H1 (cell line): Measurements from ENCODE around the gene SMARCC2. TPM values are rescaled to one million over a fixed set of nuclear protein-coding genes. Genes with fewer than 3 reads are reported as not detected.

Source experiments
- CTCF ChIA-PET: fragments of 300-600 bp; sonication (Branson Sonifier 250); formaldehyde crosslinking; loops from one replicate; lab custom pipeline; 2021; ENCODE audit not compliant: partially characterized antibody; lab: Charles Lee
- POLR2A ChIA-PET: fragments of 300-600 bp; sonication (Branson Sonifier 250); formaldehyde crosslinking; loops from one replicate; lab custom pipeline; 2021; ENCODE audit warnings: inconsistent platforms; ENCODE audit not compliant: partially characterized antibody; lab: Charles Lee
- DNase-seq, 2 experiments: peaks; one replicate each; pipeline versions ENCODE4 v3.0.0 to v3.0.0-alpha.2; 2010 to 2022; ENCODE audit warnings: low spot score in 2 of 2, low read depth in 1 of 2, mixed read lengths in 1 of 2
- FAIRE-seq: peaks from 2 replicates; lab custom pipeline; 2011; peaks lifted over from hg19 to GRCh38; lab: Jason Lieb, UNC
- H2AFZ ChIP-seq: 2 replicates; pipeline ENCODE4 v1.8.1; 2012; ENCODE audit warnings: low read length, inconsistent platforms
- H2AK5ac ChIP-seq: 2 replicates; pipeline ENCODE4 v1.6.1; 2013; ENCODE audit warnings: low read depth, low read length
- H2BK120ac ChIP-seq: replicated peaks from 2 replicates; pipeline ENCODE3; 2013; ENCODE audit warnings: low read depth, low read length, inconsistent platforms
- H2BK12ac ChIP-seq: 2 replicates; pipeline ENCODE4 v1.6.1; 2013; ENCODE audit warnings: low read depth, low read length
- H2BK15ac ChIP-seq: 2 replicates; pipeline ENCODE4 v1.6.1; 2013; ENCODE audit warnings: low read length
- H2BK20ac ChIP-seq: 2 replicates; pipeline ENCODE4 v1.6.1; 2013; ENCODE audit warnings: low read length
- H2BK5ac ChIP-seq: 2 replicates; pipeline ENCODE4 v1.6.1; 2013; ENCODE audit warnings: low read depth, low read length
- H3K14ac ChIP-seq: 2 replicates; pipeline ENCODE4 v1.6.1; 2013; ENCODE audit warnings: inconsistent platforms; ENCODE audit not compliant: insufficient read length
- H3K18ac ChIP-seq: 2 replicates; pipeline ENCODE4 v1.6.1; 2013; ENCODE audit warnings: low read length; ENCODE audit errors: extremely low read depth
- H3K23ac ChIP-seq: 2 replicates; pipeline ENCODE4 v1.6.1; 2013; ENCODE audit warnings: inconsistent platforms; ENCODE audit not compliant: insufficient read length
- H3K23me2 ChIP-seq: 2 replicates; pipeline ENCODE4 v1.6.1; 2013; ENCODE audit warnings: low read depth, low read length
- H3K27ac ChIP-seq: 2 replicates; pipeline ENCODE4 v1.6.1; 2011; ENCODE audit warnings: low read depth, low read length, inconsistent platforms
- H3K27me3 ChIP-seq, 4 experiments: replicated peaks in 1 of 4; 1 replicate in 1 of 4; 2 replicates in 3 of 4; pipeline versions ENCODE4 v1.6.1 to v1.8.1; 2011 to 2013; ENCODE audit warnings: low read length in 3 of 4, mild to moderate bottlenecking in 3 of 4, inconsistent platforms in 2 of 4, mixed read lengths in 2 of 4, moderate library complexity in 1 of 4; ENCODE audit not compliant: control insufficient read depth in 3 of 4, insufficient read depth in 3 of 4; ENCODE audit errors: extremely low read depth in 1 of 4
- H3K36me3 ChIP-seq, 4 experiments: 2 replicates each; pipeline versions ENCODE4 v1.6.1 to v1.8.1; 2011 to 2013; ENCODE audit warnings: mild to moderate bottlenecking in 4 of 4, low read length in 3 of 4, moderate library complexity in 2 of 4, control low read depth in 1 of 4, inconsistent platforms in 1 of 4; ENCODE audit not compliant: insufficient read depth in 4 of 4, control insufficient read depth in 2 of 4
- H3K4ac ChIP-seq: replicated peaks from 2 replicates; pipeline ENCODE3; 2013; ENCODE audit warnings: low read length, low read depth, mixed read lengths, inconsistent platforms; ENCODE audit not compliant: insufficient read length
- H3K4me1 ChIP-seq, 4 experiments: replicated peaks in 1 of 4; 1 replicate in 1 of 4; 2 replicates in 3 of 4; pipeline versions ENCODE4 v1.6.1 to v1.8.1; 2011 to 2013; ENCODE audit warnings: low read length in 3 of 4, inconsistent platforms in 2 of 4, mixed read lengths in 1 of 4; ENCODE audit not compliant: insufficient read depth in 4 of 4, control insufficient read depth in 3 of 4
- H3K4me2 ChIP-seq, 2 experiments: 2 replicates each; pipeline versions ENCODE4 v1.6.1 to v1.8.1; 2011 to 2013; ENCODE audit warnings: low read depth in 2 of 2, low read length in 2 of 2, control low read depth in 1 of 2, inconsistent platforms in 1 of 2, mild to moderate bottlenecking in 1 of 2; ENCODE audit not compliant: insufficient read depth in 1 of 2
- H3K4me3 ChIP-seq, 4 experiments: fragments of 200-600, 300-600 bp in 1 of 4; sonication (generic), shearing (Covaris generic), sonication (Bioruptor Twin) in 1 of 4; 2 replicates each; pipeline versions ENCODE4 v1.5.1 to v1.8.1; 2011 to 2016; ENCODE audit warnings: low read length in 4 of 4, low read depth in 3 of 4, control low read depth in 2 of 4, inconsistent platforms in 2 of 4, mild to moderate bottlenecking in 2 of 4, mixed read lengths in 1 of 4, moderate library complexity in 1 of 4; ENCODE audit not compliant: insufficient read depth in 2 of 4; ENCODE audit errors: extremely low read depth in 1 of 4
- H3K56ac ChIP-seq: replicated peaks from 2 replicates; pipeline ENCODE3; 2013; ENCODE audit warnings: low read depth, mild to moderate bottlenecking, mixed read lengths, low read length, inconsistent platforms; ENCODE audit not compliant: insufficient read length
- H3K79me1 ChIP-seq: 2 replicates; pipeline ENCODE4 v1.6.1; 2013; ENCODE audit warnings: low read depth, low read length, control low read depth
- H3K79me2 ChIP-seq, 2 experiments: 2 replicates each; pipeline versions ENCODE4 v1.6.1 to v1.8.1; 2012 to 2013; ENCODE audit warnings: low read length in 2 of 2, mild to moderate bottlenecking in 2 of 2, inconsistent platforms in 1 of 2; ENCODE audit not compliant: insufficient read depth in 2 of 2, control insufficient read depth in 1 of 2
- H3K9ac ChIP-seq, 4 experiments: replicated peaks in 1 of 4; 1 replicate in 1 of 4; 2 replicates in 3 of 4; pipeline versions ENCODE4 v1.6.1 to v1.8.1; 2011 to 2013; ENCODE audit warnings: low read depth in 3 of 4, low read length in 3 of 4, control low read depth in 2 of 4, mild to moderate bottlenecking in 2 of 4, moderate library complexity in 2 of 4, inconsistent platforms in 1 of 4; ENCODE audit errors: extremely low read depth in 1 of 4
- H3K9me3 ChIP-seq, 2 experiments: 2 replicates each; pipeline versions ENCODE4 v1.6.1 to v1.8.1; 2012 to 2013; ENCODE audit warnings: mild to moderate bottlenecking in 2 of 2, moderate library complexity in 2 of 2, control low read depth in 1 of 2, inconsistent platforms in 1 of 2, low read depth in 1 of 2, low read length in 1 of 2, mixed read lengths in 1 of 2; ENCODE audit not compliant: insufficient read depth in 2 of 2
- H4K20me1 ChIP-seq, 2 experiments: replicated peaks in 1 of 2; 2 replicates each; pipeline versions ENCODE3 to v1.8.1; 2011 to 2013; ENCODE audit warnings: inconsistent platforms in 2 of 2, low read length in 2 of 2, mild to moderate bottlenecking in 1 of 2; ENCODE audit not compliant: insufficient read depth in 2 of 2, control insufficient read depth in 1 of 2
- H4K5ac ChIP-seq: 2 replicates; pipeline ENCODE4 v1.6.1; 2013; ENCODE audit warnings: low read length, low read depth, mixed read lengths, inconsistent platforms; ENCODE audit not compliant: insufficient read length
- H4K8ac ChIP-seq: 2 replicates; pipeline ENCODE4 v1.8.0; 2013; ENCODE audit warnings: mild to moderate bottlenecking, moderate library complexity, low read length, inconsistent platforms; ENCODE audit not compliant: insufficient read depth; ENCODE audit errors: extremely low read depth
- H4K91ac ChIP-seq: replicated peaks from 2 replicates; pipeline ENCODE3; 2013; ENCODE audit warnings: low read length, mixed read lengths, inconsistent platforms; ENCODE audit not compliant: insufficient read length
- CTBP2 ChIP-seq: IDR thresholded peaks from 2 replicates; pipeline ENCODE4 v1.7.0; 2011; ENCODE audit warnings: borderline replicate concordance, mild to moderate bottlenecking, moderate library complexity, mixed read lengths, low read length; ENCODE audit not compliant: insufficient read depth, insufficient read length
- HDAC6 ChIP-seq: IDR thresholded peaks from one replicate; pipeline ENCODE4 v1.7.1; 2012; ENCODE audit warnings: low read depth, mild to moderate bottlenecking, inconsistent platforms, low read length, moderate library complexity
- RXRA ChIP-seq: IDR thresholded peaks from 2 replicates; pipeline ENCODE4 v1.6.1; 2011; ENCODE audit warnings: low read depth, mild to moderate bottlenecking, low read length, moderate library complexity; ENCODE audit not compliant: insufficient read depth
- WGBS, 2 experiments: shearing (Covaris generic) in 1 of 2; methylation state at CpG; one replicate each; pipeline versions ENCODE4 v1.1.6 to v1.1.7; 2013 to 2015; ENCODE audit warnings: low lambda C conversion rate in 2 of 2, mixed read lengths in 2 of 2, inconsistent platforms in 1 of 2, low coverage in 1 of 2, missing lambda C conversion rate in 1 of 2; ENCODE audit not compliant: insufficient replicate concordance in 2 of 2, insufficient coverage in 1 of 2, insufficient read length in 1 of 2; ENCODE audit errors: extremely low coverage in 1 of 2, missing lambda C conversion rate in 1 of 2; 5-methylcytosine and 5-hydroxymethylcytosine counted together
- polyA plus RNA-seq, 7 experiments: library from polyadenylated mRNA; depleted of rRNA in 3 of 7; stranded (reverse) in 5 of 7; unstranded in 2 of 7; fragments of >200 nt in 5 of 7; fragments of 200-250 nt in 2 of 7; gene quantifications; 1 replicate in 5 of 7; 2 replicates in 1 of 7; 4 replicates in 1 of 7; pipeline versions ENCODE4 v1.2.1 to v1.2.3, GENCODE V29; 2011 to 2013; ENCODE audit warnings: missing spikeins in 2 of 7, mixed read lengths in 2 of 7
- total RNA-seq: library from RNA; stranded (reverse); fragmentation: NEBNext Ultra II Directional; extraction: Animal tissue kit (Norgen Biotek cat#: 25700); gene quantifications from 2 replicates; pipeline ENCODE4 v1.2.1, GENCODE V29; 2021

SMARCC2 gene
- total and polyA plus RNA-seq, 2 of the 8 experiments (the other 6 are each of a cell fraction or from before 2014, with no cell fraction given), result 33.9 to 78.5 TPM

- Histone ChIP-seq H2BK120ac (no peak overlapping the region), H4K8ac (no peak overlapping the region), H3K4ac (no peak overlapping the region), H3K23ac (no peak overlapping the region), H3K36me3 (peaks cover 3 to 13% (median 4%) of the 10 kb centered on the region in 4 experiments; a peak in 6 of 8 replicates), H3K4me3 (peak overlapping the region in 1 of 4 experiments; percentile 83; a peak in 2 of 8 replicates), H3K27ac (no peak overlapping the region), H3K9ac (no peak overlapping the region), H3K4me2 (peak overlapping the region; percentile 67 to 70; a peak in 3 of 4 replicates), H3K56ac (no peak overlapping the region), H2BK5ac (no peak overlapping the region), H3K23me2 (peaks cover 13% of the 10 kb centered on the region), H4K5ac (no peak overlapping the region), H2AK5ac (no peak overlapping the region), H2BK15ac (no peak overlapping the region), H3K9me3 (no peaks in the 10 kb centered on the region), H2BK12ac (no peak overlapping the region), H3K27me3 (no peaks in the 10 kb centered on the region; a peak in 1 of 7 replicates), H2BK20ac (no peak overlapping the region), H3K14ac (no peak overlapping the region), H4K91ac (no peak overlapping the region), H2AFZ (no peak overlapping the region), H3K4me1 (peaks cover 6 to 14% (median 9%) of the 10 kb centered on the region in 4 experiments; a peak in 6 of 7 replicates), H3K18ac (no peak overlapping the region), H4K20me1 (no peaks in the 10 kb centered on the region), H3K79me1 (0 out of 2 replicates have a peak, but pooled peaks cover 2% of the 10 kb centered on the region), H3K79me2 (peaks cover under 1 to 11% of the 10 kb centered on the region in 2 experiments)
- DNase-seq (no peak), FAIRE-seq (no peak)
- POLR2A ChIA-PET, result interaction anchor here (1.4 to 15.6 kb wide), 4 partner anchors 10 to 108 kb away, joined by 3 to 656 read pairs (median 14); partner anchors contain the start of genes RNF41 and SMARCC2
- TF ChIP-seq RXRA, result no peak
- TF ChIP-seq CTBP2, result no peak
- TF ChIP-seq HDAC6, result no peak
- CTCF ChIA-PET, result interaction anchor here (1.7 kb wide), 1 partner anchor 9 kb away, joined by 4 read pairs; no protein-coding TSS in a partner anchor
- 95% methylated on average over 5 of the region's 5 CpGs; no CpG with 5 or more reads in 1 of the 2 experiments for WGBS, 2 experiments
Observed at GRCh38 chr12:56153678-56154065, 35.6 kb downstream of the SMARCC2 start.
